Neural cell (in vitro differentiated cells): ENCODE measurements around the gene CACNA1S. TPM values are rescaled to one million over a fixed set of nuclear protein-coding genes. Genes with fewer than 3 reads are reported as not detected.

Experiments
- H2AFZ ChIP-seq: fragments of 200-600, 300-800 bp; sonication (generic), shearing (Covaris generic); 2 replicates; pipeline ENCODE4 v1.6.0; 2014; ENCODE audit warnings: low read depth, mild to moderate bottlenecking, antibody characterized with exemption, low read length, moderate library complexity
- H3F3A ChIP-seq: fragments of 200-600 bp; shearing (Covaris generic); 2 replicates; pipeline ENCODE4 v1.6.1; 2016; ENCODE audit warnings: mild to moderate bottlenecking, moderate library complexity, mixed read lengths, antibody characterized with exemption, low read length; ENCODE audit not compliant: insufficient read depth, poor library complexity, severe bottlenecking
- H3K27ac ChIP-seq: fragments of 200-600, 300-800 bp; sonication (generic), shearing (Covaris generic); 2 replicates; pipeline ENCODE4 v1.5.1; 2014; ENCODE audit warnings: mild to moderate bottlenecking, low read length, moderate library complexity
- H3K27me3 ChIP-seq: fragments of 300-800, 200-600 bp; sonication (generic), shearing (Covaris generic); 2 replicates; pipeline ENCODE4 v1.6.0; 2014; ENCODE audit warnings: mild to moderate bottlenecking, low read depth, low read length, moderate library complexity; ENCODE audit not compliant: insufficient read depth
- H3K36me3 ChIP-seq: fragments of 300-800, 200-600 bp; sonication (generic), shearing (Covaris generic); 2 replicates; pipeline ENCODE4 v1.5.1; 2014; ENCODE audit warnings: mild to moderate bottlenecking, antibody characterized with exemption, low read length, moderate library complexity; ENCODE audit not compliant: insufficient read depth
- H3K4me2 ChIP-seq: fragments of 300-800, 200-600 bp; sonication (generic), shearing (Covaris generic); 2 replicates; pipeline ENCODE4 v1.6.0; 2014; ENCODE audit warnings: mild to moderate bottlenecking, low read length
- H3K4me3 ChIP-seq: fragments of 300-800, 200-600 bp; sonication (generic), shearing (Covaris generic); 2 replicates; pipeline ENCODE4 v1.5.1; 2014; ENCODE audit warnings: mild to moderate bottlenecking, low read length, moderate library complexity
- H3K79me2 ChIP-seq: fragments of 200-600 bp; shearing (Covaris generic); replicated peaks from 2 replicates; pipeline ENCODE4 v1.6.0; 2014; ENCODE audit warnings: mild to moderate bottlenecking, low read length, moderate library complexity; ENCODE audit not compliant: insufficient read depth
- H3K9ac ChIP-seq: fragments of 300-800, 200-600 bp; sonication (generic), shearing (Covaris generic); 2 replicates; pipeline ENCODE4 v1.6.1; 2016; ENCODE audit warnings: mild to moderate bottlenecking, low read length, mixed read lengths
- H3K9me2 ChIP-seq: fragments of 200-600 bp; shearing (Covaris generic); 2 replicates; pipeline ENCODE4 v1.6.1; 2016; ENCODE audit warnings: mild to moderate bottlenecking, low read length, mixed read lengths; ENCODE audit not compliant: insufficient read depth
- H3K9me3 ChIP-seq: fragments of 200-600, 300-800 bp; sonication (generic), shearing (Covaris generic); 2 replicates; pipeline ENCODE4 v1.6.1; 2016; ENCODE audit warnings: mild to moderate bottlenecking, mixed run types, low read length, moderate library complexity, mixed read lengths
- H4K20me1 ChIP-seq: fragments of 200-600 bp; shearing (Covaris generic); 2 replicates; pipeline ENCODE4 v1.6.1; 2016; ENCODE audit warnings: mild to moderate bottlenecking, mixed run types; ENCODE audit not compliant: insufficient read depth
- CTCF ChIP-seq: fragments of 450-650 bp; IDR thresholded peaks from 2 replicates; pipeline ENCODE4 v1.5.1; 2014; ENCODE audit warnings: antibody characterized with exemption, mild to moderate bottlenecking, moderate library complexity; ENCODE audit not compliant: poor library complexity, severe bottlenecking
- EP300 ChIP-seq: fragments of 450-650 bp; conservative IDR thresholded peaks from 2 replicates; pipeline ENCODE4 v1.6.1; 2014; ENCODE audit warnings: antibody characterized with exemption, mild to moderate bottlenecking, moderate library complexity; ENCODE audit not compliant: poor library complexity, severe bottlenecking
- EZH2 ChIP-seq: fragments of 200-600, 300-800 bp; shearing (Covaris generic), sonication (generic); IDR thresholded peaks from 2 replicates; pipeline ENCODE4 v1.6.1; 2014; ENCODE audit warnings: antibody characterized with exemption, low read length, borderline replicate concordance, mild to moderate bottlenecking; ENCODE audit not compliant: insufficient read depth, poor library complexity, severe bottlenecking
- MXI1 ChIP-seq: fragments of 450-650 bp; conservative IDR thresholded peaks from 2 replicates; pipeline ENCODE4 v1.6.1; 2014; ENCODE audit warnings: antibody characterized with exemption, mild to moderate bottlenecking; ENCODE audit not compliant: poor library complexity, severe bottlenecking
- POLR2AphosphoS5 ChIP-seq: IDR thresholded peaks from 2 replicates; pipeline ENCODE4 v1.6.1; 2012
- RAD21 ChIP-seq: fragments of 450-650 bp; conservative IDR thresholded peaks from 2 replicates; pipeline ENCODE4 v1.6.1; 2014; ENCODE audit warnings: antibody characterized with exemption, mild to moderate bottlenecking, moderate library complexity
- REST ChIP-seq: IDR thresholded peaks from 2 replicates; pipeline ENCODE4 v1.6.1; 2012; ENCODE audit warnings: borderline replicate concordance
- SMC3 ChIP-seq: fragments of 450-650 bp; conservative IDR thresholded peaks from 2 replicates; pipeline ENCODE4 v1.6.1; 2014; ENCODE audit warnings: antibody characterized with exemption, mild to moderate bottlenecking, moderate library complexity; ENCODE audit not compliant: poor library complexity
- TAF1 ChIP-seq: IDR thresholded peaks from 2 replicates; pipeline ENCODE4 v1.6.1; 2012; ENCODE audit warnings: low read depth
- polyA plus RNA-seq: library from polyadenylated mRNA; depleted of rRNA; stranded (reverse); fragments of >200 nt; gene quantifications from 2 replicates; pipeline ENCODE4 v1.2.3, GENCODE V29; 2014

The CACNA1S gene
- polyA plus RNA-seq, 1 donor from 2014 or later, result 0.05 TPM

- no peaks in the 10 kb centered on the region for H3K9me2 ChIP-seq
- no peaks in the 10 kb centered on the region for H4K20me1 ChIP-seq
- H3K4me2 ChIP-seq, result no peak overlapping the region
- TF ChIP-seq TAF1 (no peak), SMC3 (no peak), CTCF (no peak), POLR2AphosphoS5 (no peak), REST (no peak), EZH2 (no peak), RAD21 (no peak)
- H3K9me3 ChIP-seq, result no peaks in the 10 kb centered on the region
- H3F3A ChIP-seq, result no peaks in the 10 kb centered on the region
- H3K9ac ChIP-seq, result no peak overlapping the region
- H2AFZ ChIP-seq, result no peak overlapping the region
- no peak overlapping the region for H3K27ac ChIP-seq
- H3K36me3 ChIP-seq, result no peaks in the 10 kb centered on the region
- no peaks in the 10 kb centered on the region for H3K79me2 ChIP-seq
- no peak overlapping the region for H3K4me3 ChIP-seq
- no peaks in the 10 kb centered on the region for H3K27me3 ChIP-seq
Measured at GRCh38 chr1:201060586-201060985, 51.6 kb downstream of the CACNA1S start.

- Histone ChIP-seq H3K4me3 (no peak overlapping the region), H3K4me2 (no peak overlapping the region), H3K36me3 (no peaks in the 10 kb centered on the region)
Measured at GRCh38 chr1:201059871-201060555, 52.2 kb downstream of the CACNA1S start.

More at GRCh38 chr1:201059871-201060555, 52.2 kb downstream of the CACNA1S start:
- no peaks in the 10 kb centered on the region for H3K27me3 ChIP-seq
- TF ChIP-seq EZH2, result no peak
- TF ChIP-seq POLR2AphosphoS5, result no peak
- TF ChIP-seq TAF1, result no peak
- no peak for TF ChIP-seq CTCF
- no peak for TF ChIP-seq EP300
- no peak for TF ChIP-seq MXI1
- no peak for TF ChIP-seq SMC3
- no peak for TF ChIP-seq RAD21
- TF ChIP-seq REST, result no peak
- H3K9me3 ChIP-seq, result no peaks in the 10 kb centered on the region
- no peak overlapping the region for H3K27ac ChIP-seq
- H3K9ac ChIP-seq, result no peak overlapping the region
- H4K20me1 ChIP-seq, result no peaks in the 10 kb centered on the region
- H3K9me2 ChIP-seq, result no peaks in the 10 kb centered on the region
- no peak overlapping the region for H2AFZ ChIP-seq
- no peaks in the 10 kb centered on the region for H3K79me2 ChIP-seq
- no peaks in the 10 kb centered on the region for H3F3A ChIP-seq
